HG02970 (cell line): Measurements from ENCODE around the gene CGB2.
"Not testable (repeated sequence)": the region's sequence is repeated elsewhere in the genome, so short reads cannot be mapped to it uniquely, and the experiment has no call there.

Source experiments
- ATAC-seq: cut with Tn5 transposase; IDR thresholded peaks from one replicate; pipeline ENCODE4 v1.9.1; 2021; ENCODE audit warnings: mild to moderate bottlenecking, moderate library complexity, moderate number of reproducible peaks; ENCODE audit not compliant: unreplicated experiment, low FRiP score

CGB2 gene

DNA sequence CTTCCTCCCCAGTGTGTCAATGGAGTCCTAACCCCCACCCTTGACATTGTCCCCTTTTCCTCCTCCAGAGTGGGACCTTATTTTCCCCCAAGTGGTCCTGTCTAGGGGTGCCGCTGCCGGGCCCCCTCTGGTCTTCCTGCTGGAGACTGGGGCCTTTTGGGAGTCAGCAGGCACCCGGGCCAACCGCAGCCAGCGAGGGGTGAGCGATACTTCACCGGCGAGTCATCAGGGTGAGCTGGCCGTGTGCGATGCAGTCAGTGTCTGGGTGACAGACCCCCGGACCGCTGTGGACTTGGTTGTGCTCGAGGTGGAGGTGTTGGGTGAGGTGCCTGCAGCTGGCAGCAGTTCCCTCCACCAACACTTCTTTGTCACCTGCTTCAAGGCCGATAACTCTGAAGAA, 1.9 kb upstream of the CGB2 start:
- not testable (repeated sequence) for ATAC-seq

DNA sequence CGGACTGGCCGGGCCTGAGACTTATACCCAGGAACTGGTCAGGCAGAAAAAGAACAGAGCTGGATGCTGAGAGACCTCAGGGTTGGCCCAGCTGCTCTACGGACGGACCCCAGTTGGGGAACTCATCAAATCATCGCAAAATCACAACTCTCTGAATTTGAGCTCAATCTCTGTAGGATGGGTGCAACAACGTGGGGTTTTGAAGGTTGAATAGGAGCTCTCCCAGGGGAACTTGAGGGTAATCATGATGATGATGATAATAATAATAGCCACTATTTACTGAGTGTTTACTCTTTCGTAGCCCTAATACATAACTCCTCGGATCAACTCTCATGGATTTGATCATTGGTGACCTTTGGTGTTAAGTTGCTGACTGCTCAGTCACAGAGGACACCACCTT, 1.4 kb upstream of the CGB2 start:
- ATAC-seq = not testable (repeated sequence)

DNA sequence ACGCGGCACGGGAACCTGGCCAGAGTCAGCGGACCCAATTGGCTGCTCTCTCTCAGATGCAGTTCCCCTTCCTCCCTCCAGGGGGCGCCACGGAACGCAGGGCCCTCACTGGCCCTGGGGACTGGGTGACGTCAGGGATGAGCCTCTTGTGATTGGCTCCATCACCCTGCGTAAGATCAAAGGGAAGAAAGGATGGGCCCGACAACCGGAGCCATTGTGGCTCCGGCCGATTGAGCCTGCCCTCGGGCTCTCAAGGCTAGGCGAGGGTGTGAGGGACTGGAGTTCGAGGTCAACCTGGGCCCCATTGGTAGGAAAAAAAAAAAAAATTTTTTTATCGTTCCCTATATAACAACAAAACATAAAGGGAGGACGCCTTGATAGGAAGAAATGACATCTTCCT, 5.1 kb downstream of the CGB2 start, which contains the start of gene CGB1:
CGB1 (minus strand) TSS at position 81 of the 400 bp plus-strand sequence. CDS start 184 bp downstream, outside the sequence.
- not testable (repeated sequence) for ATAC-seq

DNA sequence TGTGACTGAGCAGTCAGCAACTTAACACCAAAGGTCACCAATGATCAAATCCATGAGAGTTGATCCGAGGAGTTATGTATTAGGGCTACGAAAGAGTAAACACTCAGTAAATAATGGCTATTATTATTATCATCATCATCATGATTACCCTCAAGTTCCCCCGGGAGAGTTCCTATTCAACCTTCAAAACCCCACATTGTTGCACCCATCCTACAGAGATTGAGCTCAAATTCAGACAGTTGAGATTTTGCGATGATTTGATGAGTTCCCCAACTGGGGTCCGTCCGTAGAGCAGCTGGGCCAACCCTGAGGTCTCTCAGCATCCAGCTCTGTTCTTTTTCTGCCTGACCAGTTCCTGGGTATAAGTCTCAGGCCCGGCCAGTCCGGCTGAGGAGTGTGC, 6.4 kb downstream of the CGB2 start:
- not testable (repeated sequence) for ATAC-seq

DNA sequence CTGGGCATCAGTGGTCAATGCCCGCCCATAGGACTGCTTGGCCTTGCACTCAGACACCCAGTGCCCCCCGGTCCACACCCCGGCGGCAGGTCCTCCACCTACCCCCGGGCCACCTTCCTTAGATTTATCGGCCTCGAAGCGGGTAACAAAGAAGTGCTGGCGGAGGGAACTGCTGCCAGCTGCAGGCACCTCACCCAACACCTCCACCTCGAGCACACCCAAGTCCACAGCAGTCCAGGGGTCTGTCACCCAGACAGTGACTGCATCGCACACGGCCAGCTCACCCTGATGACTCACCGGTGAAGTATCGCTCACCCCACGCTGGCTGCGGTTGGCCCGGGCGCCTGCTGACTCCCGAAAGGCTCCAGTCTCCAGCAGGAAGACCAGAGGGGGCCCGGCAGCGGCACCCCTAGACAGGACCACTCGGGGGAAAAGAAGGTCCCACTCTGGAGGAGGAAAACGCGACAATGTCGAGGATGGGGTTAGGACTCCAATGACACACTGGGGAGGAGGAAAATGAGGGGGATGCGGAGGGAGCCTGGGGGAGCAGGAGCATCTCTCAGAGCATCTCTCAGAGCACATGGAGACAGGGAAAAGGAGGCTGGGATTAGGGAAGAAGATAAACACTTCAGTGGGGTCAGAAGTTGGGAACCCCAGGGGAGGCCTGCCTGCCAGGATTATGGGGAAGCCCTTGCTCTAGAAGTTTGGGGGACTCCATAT, 7.0 kb downstream of the CGB2 start:
- not testable (repeated sequence) for ATAC-seq

DNA sequence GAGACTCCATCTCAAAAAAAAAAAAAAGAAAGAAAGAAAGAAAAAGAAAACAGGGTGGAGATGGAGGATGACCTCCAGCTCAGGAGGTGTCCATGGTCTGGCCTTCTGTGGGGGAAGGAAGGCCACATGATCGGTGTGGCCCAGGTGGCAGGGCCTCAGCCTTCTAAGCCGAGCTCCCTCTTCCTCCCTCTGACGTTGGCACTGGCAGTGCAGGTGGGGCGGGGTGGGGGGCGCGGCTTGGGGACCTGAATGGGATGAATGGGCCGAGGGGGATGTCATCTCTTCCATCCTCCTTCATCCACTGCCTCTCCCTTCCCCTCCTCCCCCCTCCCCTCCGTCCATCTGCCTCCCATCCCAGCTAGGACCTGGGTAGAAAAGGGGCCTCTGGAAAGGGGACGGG, 8.0 kb downstream of the CGB2 start:
- not testable (repeated sequence) for ATAC-seq

DNA sequence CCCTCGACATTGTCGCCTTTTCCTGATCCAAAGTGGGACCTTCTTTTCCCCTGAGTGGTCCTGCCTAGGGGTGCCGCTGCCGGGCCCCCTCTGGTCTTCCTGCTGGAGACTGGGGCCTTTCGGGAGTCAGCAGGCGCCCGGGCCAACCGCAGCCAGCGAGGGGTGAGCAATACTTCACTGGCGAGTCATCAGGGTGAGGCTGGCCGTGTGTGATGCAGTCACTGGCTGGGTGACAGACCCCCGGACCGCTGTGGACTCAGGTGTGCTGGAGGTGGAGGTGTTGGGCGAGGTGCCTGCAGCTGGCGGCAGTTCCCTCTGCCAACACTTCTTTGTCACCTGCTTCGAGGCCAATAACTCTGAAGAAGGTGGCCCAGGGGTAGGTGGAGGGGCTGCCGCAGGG, 10.5 kb downstream of the CGB2 start:
- ATAC-seq = no peak

DNA sequence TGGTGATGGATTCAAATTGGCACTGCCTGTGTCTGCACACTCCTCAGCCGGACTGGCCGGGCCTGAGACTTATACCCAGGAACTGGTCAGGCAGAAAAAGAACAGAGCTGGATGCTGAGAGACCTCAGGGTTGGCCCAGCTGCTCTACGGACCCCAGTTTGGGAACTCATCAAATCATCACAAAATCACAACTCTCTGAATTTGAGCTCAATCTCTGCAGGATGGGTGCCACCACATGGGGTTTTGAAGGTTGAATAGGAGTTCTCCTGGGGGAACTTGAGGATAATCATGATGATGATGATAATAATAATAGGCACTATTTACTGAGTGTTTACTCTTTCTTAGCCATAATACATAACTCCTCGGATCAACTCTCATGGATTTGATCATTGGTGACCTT, 11.0 kb downstream of the CGB2 start:
- ATAC-seq = not testable (repeated sequence)

DNA sequence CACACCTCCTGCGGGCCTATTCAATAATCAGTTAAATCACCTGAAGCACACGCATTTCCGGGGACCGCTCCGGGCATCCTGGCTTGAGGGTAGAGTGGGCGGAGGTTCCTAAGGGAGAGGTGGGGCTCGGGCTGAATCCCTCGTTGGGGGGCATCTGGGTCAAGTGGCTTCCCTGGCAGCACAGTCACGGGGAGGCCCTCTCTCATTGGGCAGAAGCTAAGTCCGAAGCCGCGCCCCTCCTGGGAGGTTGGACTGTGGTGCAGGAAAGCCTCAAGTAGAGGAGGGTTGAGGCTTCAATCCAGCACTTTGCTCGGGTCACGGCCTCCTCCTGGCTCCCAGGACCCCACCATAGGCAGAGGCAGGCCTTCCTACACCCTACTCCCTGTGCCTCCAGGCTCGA, 11.9 kb downstream of the CGB2 start, which contains the start of gene CGB5:
CGB5 (plus strand) TSS at position 301 of the 400 bp plus-strand sequence. CDS start 362 bp downstream, outside the sequence.
- not testable (repeated sequence) for ATAC-seq

DNA sequence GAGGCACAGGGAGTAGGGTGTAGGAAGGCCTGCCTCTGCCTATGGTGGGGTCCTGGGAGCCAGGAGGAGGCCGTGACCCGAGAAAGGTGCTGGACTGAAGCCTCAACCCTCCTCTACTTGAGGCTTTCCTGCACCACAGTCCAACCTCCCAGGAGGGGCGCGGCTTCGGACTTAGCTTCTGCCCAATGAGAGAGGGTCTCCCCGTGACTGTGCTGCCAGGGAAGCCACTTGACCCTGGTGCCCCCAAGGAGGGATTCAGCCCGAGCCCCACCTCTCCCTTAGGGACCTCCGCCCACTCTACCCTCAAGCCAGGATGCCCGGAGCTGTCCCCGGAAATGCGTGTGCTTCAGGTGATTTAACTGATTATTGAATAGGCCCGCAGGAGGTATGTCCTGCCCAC, 17.3 kb downstream of the CGB2 start, which contains the start of gene CGB8:
CGB8 (minus strand) TSS at position 101 of the 400 bp plus-strand sequence. CDS start 372 bp downstream, outside the sequence.
- ATAC-seq = not testable (repeated sequence)

DNA sequence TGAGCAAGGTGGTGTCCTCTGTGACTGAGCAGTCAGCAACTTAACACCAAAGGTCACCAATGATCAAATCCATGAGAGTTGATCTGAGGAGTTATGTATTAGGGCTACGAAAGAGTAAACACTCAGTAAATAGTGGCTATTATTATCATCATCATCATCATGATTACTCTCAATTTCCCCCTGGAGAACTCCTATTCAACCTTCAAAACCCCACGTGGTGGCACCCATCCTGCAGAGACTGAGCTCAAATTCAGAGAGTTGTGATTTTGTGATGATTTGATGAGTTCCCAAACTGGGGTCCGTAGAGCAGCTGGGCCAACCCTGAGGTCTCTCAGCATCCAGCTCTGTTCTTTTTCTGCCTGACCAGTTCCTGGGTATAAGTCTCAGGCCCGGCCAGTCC, 18.1 kb downstream of the CGB2 start:
- ATAC-seq = not testable (repeated sequence)

DNA sequence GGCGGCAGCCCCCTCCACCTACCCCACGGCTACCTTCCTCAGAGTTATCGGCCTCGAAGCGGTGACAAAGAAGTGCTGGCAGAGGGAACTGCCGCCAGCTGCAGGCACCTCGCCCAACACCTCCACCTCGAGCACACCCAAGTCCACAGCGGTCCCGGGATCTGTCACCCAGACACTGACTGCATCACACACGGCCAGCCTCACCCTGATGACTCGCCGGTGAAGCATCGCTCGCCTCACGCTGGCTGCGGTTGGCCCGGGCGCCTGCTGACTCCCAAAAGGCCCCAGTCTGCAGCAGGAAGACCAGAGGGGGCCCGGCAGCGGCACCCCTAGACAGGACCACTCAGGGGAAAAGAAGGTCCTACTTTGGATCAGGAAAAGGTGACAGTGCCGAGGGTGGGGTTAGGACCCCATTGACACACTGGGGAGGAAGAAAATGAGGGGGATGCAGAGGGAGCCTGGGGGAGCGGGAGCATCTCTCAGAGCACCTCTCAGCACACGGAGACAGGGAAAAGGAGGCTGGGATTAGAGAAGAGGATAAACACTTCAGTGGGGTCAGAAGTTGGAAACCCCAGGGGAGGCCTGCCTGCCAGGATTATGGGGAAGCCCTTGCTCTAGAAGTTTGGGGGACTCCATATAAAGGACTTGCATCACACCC, 18.8 kb downstream of the CGB2 start:
- ATAC-seq = not testable (repeated sequence)

DNA sequence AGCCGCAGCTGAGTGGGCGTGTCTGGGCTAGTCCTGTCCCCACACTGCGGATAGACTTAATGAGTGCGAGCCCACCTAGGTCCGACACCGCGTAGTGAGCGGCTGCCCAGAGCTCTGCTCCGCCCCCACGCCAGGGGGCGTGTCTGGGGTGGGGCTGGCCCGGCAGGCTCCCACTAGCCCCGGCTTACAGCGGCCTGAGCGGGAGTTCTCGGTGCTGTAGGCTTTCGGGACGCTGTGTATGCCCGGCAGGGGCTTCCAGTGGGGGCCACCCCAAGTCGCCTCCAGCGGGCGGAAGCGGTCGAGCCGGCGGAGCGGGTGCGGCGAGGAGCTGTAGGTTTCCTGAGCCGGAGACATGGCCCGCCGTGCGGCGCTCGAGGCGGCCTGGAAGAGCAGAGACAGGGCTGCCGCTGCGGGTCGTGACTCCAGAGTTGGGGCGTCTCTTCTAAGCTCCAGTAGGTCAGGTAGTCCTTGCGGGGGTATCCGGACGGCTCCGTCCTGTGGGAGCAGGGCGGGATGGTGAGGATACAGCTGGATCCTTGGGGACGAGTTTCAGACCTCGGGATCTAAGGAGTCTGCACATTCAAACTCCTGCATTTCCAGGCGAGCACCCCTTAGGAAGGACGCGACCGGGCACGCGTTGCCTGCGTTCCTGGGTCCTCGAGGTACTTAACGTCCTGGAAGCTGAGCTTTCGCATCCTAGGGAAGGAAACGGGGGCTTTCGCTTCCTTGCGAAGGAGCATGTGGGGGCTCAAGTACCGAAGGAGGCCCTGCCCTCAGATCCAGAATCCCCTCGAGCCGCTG, 24.6 kb downstream of the CGB2 start:
- ATAC-seq = no peak

DNA sequence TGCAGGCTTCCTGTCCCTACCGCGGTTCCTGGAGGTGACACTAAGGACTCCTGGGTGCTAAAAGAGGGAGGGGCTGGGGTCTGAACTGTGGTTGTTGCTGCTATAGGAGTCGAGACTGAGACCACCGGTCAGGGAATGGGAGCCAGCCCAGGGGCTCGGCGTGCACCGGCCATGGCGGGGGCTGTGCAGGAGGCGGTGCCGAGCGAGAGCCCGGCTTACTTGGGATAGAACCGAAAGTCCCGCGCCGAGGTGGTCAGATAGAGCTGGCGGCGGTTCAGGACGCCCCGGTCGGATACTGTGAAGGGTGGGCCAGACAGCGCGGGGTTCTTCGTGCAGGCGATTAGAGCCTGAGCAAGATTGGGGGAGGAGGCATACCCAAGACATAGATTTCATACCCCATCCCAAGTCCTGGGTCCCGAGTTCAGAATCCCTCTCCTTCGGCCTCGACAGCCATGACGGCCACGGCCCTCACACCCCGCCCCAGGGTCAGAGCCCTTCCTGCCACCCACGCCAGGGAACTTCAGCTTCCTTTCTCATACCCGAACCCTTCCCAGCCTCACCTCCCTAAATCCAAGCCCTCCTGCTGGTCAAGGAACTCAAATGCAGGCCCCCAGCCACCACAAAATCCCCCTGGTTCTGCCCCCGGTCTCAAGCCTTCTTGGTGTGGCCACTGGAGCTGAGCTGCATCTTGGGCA, 25.4 kb downstream of the CGB2 start:
- not testable (repeated sequence) for ATAC-seq

DNA sequence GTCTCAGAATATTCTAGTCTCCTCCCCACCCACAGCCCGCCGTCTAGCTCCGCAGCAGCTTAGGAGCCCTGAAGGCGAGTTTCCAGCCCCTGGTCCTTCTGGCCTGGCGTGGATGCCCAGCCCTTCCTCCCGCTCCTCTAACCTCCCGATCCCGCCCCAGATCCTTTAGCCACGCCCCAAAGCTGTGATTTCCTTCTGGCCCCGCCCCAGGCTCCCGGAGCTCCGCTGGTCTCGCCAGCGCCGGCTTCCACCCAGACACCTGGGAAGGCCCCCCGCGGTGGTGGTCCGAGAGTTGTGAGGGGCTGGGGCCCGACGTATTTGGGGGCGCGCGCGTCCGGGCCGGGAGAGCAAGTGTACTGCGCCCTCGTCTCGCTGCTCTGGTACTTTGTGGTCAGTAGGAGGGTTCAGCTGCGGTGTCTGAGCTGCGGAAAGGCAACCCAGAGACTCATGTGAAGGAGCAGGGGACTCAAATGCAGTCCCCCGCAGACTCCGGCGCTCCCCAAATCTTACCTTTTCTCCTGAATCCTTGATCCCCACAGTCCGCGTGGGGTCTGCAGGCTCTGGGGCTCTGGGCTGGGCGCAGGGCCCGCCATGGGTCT, 26.0 kb downstream of the CGB2 start, which contains the start of gene CGB7:
CGB7 (minus strand) TSS at position 114 of the 599 bp plus-strand sequence. CDS start 2,374 bp downstream, outside the sequence.
- no peak for ATAC-seq

DNA sequence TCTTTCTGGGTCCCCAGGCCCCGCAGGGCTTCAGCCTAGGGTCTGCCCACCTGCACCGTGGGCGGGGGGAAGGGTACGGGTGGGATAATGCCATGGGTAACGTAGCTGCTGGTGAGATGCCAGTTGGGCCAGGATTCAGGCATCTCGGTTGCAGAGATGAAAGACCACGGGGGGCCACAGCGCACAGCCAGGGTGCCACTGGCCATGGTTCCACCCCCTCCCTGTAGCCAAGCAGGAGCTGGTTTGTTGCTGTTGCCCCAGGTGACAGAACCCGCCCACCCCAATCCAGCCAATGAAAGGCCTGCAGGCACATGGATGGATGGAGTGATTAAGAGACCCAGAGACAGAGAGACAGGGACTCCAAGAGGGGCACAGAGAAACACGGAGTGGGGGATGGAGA, 26.9 kb downstream of the CGB2 start:
- no peak for ATAC-seq

DNA sequence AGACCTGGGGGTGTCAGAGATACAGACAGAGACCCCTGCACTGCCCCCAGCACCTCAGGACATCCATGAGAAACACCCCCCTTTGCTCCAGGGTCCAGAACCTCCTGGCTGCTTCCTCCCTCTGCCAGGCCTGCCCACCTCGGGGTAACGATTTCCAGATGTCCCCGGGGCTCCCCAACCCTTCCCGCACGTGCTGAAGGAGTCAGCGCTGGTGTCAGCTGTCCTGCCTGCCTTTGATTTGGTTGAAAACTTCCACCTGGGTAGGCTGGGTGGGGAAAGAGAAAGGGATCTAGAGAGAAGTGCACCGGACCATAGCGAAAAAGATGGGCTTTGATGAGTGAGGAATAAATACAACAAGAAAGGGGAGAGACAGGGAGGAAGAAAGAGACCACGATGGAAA, 27.4 kb downstream of the CGB2 start:
- ATAC-seq = no peak

DNA sequence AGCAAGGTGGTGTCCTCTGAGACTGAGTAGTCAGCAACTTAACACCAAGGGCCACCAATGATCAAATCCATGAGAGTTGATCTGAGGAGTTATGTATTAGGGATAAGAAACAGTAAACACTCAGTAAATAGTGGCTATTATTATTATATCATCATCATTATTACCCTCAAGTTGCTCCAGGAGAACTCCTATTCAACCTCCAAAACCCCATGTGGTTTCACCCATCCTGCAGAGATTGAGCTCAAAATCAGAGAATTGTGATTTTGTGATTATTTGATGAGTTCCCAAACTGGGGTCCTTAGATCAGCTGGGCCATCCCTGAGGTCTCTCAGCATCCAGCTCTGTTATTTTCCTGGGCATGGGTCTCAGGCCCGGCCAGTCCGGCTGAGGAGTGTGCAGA, 29.3 kb downstream of the CGB2 start:
- ATAC-seq = no peak

DNA sequence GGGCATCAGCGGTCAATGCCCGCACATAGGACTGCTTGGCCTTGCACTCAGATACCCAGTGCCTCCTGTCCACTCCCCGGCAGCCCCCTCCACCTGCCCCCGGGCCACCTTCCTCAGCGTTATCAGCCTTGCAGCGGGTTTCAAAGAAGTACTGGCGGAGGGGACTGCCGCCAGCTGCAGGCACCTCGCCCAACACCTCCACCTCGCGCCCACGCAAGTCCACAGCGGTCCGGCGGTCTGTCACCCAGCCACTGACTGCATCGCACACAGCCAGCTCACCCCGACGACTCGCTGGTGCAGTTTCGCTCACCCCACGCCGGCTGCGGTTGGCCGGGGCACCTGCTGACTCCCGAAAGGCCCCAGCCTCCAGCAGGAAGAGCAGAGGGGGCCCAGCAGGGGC, 29.8 kb downstream of the CGB2 start:
- no peak for ATAC-seq
